Iris pigment epithelial cell (primary cell): ENCODE results near the gene WDR26.
"Not testable (repeated sequence)": the region's sequence is repeated elsewhere in the genome, so short reads cannot be mapped to it uniquely, and the experiment has no call there.

Source experiments
- DNase-seq: peaks from one replicate; pipeline ENCODE4 v3.0.0-alpha.2; 2011; ENCODE audit warnings: low read depth

Gene WDR26

GRCh38 chr1:224434691-224435317 lies at the start of gene WDR26:
Gene WDR26, minus strand, starts transcription at chr1:224434797.
- peak; percentile 80 for DNase-seq

DNA sequence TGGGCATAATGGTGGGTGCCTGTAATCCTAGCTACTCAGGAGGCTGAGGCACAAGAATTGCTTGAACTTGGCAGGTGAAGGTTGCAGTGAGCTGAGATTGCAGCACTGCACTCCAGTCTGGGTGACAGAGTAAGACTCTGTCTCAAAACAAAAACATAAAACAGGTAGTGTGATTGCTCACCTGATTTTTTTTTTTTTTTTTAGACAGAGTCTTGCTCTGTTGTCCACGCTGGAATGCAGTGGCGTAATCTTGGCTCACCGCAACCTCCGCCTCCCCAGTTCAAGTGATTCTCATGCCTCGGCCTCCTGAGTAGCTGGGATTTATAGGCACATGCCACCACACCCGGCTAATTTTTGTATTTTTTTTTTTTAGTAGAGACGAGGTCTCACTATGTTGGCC lies 48.6 kb upstream of the WDR26 start:
- not testable (repeated sequence) for DNase-seq

GRCh38 chr1:224482619-224483018 lies 48.0 kb upstream of the WDR26 start:
- no peak for DNase-seq

DNA sequence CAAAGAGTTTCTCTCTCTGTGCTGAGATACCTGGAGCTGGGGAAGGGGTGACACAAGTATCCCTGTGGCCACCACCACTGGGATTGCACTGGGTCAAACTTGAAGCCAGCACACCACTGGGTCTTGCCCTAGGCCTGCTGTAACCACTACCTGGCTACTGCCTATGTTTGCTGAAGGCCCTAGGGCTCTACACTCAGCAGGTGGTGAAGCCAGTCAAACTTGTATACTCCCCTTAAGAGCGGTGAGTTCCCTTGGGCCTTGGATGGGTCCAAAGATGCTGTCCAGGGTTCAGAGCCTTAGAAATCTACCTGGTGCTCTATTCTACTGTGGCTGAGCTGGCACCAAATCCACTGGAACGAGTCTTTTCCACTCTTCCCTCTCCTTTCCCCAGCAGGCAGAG lies 47.0 kb upstream of the WDR26 start:
- no peak for DNase-seq

- DNase-seq, result not testable (repeated sequence)
Measured at GRCh38 chr1:224480888-224481459, 46.4 kb upstream of the WDR26 start.

DNA sequence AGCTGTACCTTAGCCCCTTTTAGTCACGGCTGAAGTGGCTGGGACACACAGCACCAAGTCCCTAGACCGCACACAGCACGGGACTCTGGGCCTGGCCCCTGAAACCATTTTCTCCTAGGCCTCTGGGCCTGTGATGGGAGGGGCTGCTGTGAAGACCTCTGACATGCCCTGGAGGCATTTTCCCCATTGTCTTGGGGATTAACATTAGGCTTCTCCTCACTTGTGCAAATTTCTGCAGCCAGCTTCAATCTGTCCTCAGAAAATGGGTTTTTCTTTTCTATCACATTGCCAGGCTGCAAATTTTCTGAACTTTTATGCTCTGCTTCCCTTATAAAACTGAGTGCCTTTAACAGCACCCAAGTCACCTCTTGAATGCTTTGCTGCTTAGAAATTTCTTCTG lies 45.6 kb upstream of the WDR26 start:
- not testable (repeated sequence) for DNase-seq

- no peak for DNase-seq
Measured at GRCh38 chr1:224472806-224473205, 38.2 kb upstream of the WDR26 start.

DNA sequence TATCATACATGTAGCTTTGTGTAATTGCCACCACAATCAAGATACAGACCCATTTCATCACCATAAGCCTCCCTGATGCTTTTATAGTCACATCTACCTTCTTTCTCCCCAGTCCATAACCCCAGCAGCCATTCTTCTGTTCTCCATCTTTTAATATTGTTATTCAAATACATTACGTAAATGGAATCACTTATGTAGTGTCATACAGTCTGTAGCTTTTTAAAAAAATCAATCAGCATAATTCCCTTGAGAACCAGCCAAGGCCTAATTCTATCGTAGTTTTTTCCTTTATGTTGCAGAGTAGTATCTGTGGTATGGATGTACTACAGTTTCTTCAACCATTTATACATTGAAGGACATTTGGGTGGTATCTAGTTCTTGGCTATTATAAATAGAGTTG lies 31.6 kb upstream of the WDR26 start:
- no peak for DNase-seq

DNA sequence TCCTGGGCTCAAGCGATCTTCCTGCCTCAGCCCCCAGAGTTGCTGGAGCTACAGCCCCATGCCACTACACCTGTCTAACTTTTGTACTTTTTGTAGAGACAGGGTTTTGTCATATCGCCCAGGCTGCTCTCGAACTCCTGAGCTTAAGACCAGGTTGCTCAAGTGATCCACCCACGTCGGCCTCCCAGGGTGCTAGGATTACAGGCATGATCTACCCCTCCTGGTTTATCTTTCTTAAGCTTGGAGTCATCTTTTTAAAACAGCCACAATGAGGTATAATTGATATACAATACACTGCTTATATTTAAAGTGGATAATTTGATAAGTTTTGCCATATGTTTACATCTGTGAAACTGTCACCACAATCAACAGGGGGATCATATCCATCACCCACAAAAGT lies 25.4 kb upstream of the WDR26 start:
- no peak for DNase-seq

GRCh38 chr1:224458996-224459395 lies 24.4 kb upstream of the WDR26 start:
- no peak for DNase-seq

GRCh38 chr1:224458296-224458695 lies 23.7 kb upstream of the WDR26 start:
- DNase-seq, result no peak

DNA sequence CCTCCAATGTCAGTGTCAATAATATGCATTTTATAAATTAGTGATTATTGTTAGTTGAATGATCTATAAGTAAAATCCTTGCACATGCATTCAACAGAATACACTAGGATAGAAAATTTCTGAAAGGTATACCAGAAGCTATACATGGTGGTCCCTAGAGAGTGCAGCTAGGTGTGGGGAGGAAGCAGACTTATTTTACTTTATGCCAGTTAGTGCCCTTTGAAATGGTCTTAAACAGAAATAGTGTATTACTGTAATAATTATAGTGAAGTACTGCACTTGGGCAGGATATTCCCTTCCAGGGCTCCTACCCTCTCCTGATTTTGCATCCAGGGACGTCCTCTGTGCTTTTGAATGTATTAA lies 23.2 kb upstream of the WDR26 start:
- no peak for DNase-seq

- no peak for DNase-seq
Measured at GRCh38 chr1:224456637-224456953, 22.0 kb upstream of the WDR26 start.

DNA sequence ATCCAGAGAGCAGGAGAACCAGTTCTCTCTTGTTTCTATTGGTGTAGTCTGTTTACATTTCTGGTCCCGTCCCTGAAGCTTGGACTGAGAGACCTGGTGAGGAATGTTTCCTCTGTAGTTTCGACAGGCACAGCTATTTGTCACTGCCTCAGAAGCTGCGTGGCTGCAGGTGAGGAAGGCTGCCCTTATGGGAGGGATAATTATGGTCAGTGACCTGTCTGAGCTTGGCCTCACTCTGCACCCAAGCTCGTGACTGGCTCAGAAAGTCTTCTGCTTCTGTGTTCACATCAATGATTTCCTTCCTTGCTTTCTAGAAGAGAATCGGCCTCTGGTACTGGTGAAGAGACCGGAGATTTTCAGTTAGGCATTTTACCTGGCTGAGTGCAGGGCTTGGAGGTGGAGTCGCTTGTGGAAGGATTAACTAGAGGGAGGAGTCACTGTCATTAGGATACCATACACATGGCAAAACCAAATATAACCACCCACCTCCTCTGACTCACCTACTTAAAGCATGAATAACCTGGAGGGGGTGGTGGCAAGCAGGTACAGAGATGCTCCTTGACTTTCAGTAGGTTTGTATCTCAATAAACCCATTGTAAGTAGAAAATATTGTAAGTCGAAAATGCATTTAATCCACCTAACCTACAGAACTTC lies 19.9 kb upstream of the WDR26 start:
- no peak for DNase-seq

- no peak for DNase-seq
Measured at GRCh38 chr1:224450561-224451350, 16.2 kb upstream of the WDR26 start.

- no peak for DNase-seq
Measured at GRCh38 chr1:224450159-224450558, 15.6 kb upstream of the WDR26 start.

GRCh38 chr1:224448453-224449017 lies 13.9 kb upstream of the WDR26 start:
- DNase-seq, result no peak

DNA sequence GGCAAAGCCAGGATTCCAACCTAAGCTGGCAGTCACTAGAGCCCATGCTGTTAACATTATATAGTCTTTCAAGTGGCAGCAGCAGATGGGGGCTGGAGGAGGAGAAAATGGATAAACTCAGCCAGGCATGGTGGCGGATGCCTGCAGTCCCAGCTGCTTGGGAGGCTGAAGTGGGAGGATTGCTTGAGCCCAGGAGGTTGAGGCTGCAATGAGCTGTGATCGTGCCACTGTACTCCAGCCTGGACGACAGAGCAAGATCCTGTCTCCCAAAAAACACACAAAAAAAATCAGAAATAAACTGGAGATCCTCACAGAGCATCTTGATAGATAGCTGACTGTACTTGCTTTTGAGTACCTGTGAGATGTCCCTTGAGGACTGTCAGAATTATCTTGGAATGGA lies 13.4 kb upstream of the WDR26 start:
- DNase-seq, result no peak

GRCh38 chr1:224447251-224447650 lies 12.7 kb upstream of the WDR26 start:
- DNase-seq, result peak; percentile 55

DNA sequence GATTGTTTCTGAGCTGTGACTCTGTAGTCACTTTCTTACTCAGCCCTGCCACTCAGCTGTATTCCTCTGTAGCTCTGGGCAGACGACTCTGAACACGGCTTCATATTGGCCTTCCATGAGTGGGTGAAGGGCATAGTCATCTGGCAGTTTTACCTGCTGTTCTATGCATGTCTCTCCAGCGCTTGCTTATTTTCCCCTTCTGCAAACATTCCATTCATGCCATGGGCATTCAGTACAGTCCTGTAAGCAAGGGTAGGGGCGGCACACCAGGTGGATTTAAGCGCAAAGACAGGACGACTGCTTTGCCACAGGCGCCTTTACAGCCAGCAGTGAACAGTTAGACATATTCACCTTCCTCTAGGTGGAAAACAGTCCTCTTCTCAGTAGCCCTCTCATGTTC lies 4.4 kb upstream of the WDR26 start:
- DNase-seq, result no peak

- DNase-seq, result no peak
Measured at GRCh38 chr1:224435999-224436398, 1.4 kb upstream of the WDR26 start.

DNA sequence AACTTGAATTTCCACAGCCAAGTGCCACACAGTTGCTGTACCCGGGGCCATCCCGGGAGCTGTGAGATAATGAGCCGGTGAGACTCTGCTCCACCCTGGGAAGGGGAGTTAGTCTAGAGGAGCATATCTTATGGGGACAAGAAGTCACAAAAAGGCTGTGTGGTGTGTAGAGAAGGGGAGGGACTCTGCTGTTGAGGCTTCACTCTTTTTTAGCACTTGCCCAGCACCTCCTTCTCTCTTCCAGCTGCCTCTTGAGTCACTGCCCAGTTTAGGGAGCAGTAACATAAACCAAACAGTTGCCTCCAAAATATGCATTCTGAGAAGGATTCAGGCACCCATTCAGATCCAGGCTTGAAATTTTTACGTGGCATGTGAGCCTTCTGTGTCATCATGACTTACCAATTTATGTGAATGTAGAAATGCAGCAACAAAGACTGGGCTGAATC lies 744 bp upstream of the WDR26 start:
- DNase-seq, result peak; percentile 78
